SK-N-SH (cell line): Measurements from ENCODE around the gene AMACR. TPM values are rescaled to one million over a fixed set of nuclear protein-coding genes. Genes with fewer than 3 reads are reported as not detected.

Source experiments
- CTCF ChIA-PET: fragments of 300-600, 350-600 bp; formaldehyde crosslinking; extraction: SDS; loops from one replicate; lab custom pipeline; 2021; lab: Yijun Ruan, JAX
- POLR2A ChIA-PET: fragments of 350-600 bp; sonication (Branson Sonifier 250); formaldehyde crosslinking; extraction: SDS; loops from one replicate; lab custom pipeline; 2020; ENCODE audit warnings: antibody characterized with exemption, inconsistent platforms; lab: Yijun Ruan, JAX
- DNase-seq: peaks from one replicate; pipeline ENCODE4 v3.0.0; 2012
- H2AFZ ChIP-seq: fragments of 200-600 bp; sonication (generic); 2 replicates; pipeline ENCODE4 v1.8.1; 2016; ENCODE audit warnings: antibody characterized with exemption, mild to moderate bottlenecking, low read depth
- H3F3A ChIP-seq: fragments of 200-600 bp; sonication (generic); replicated peaks from 2 replicates; pipeline ENCODE3; 2016; ENCODE audit warnings: antibody characterized with exemption, mild to moderate bottlenecking; ENCODE audit not compliant: insufficient read depth
- H3K27ac ChIP-seq, 2 experiments: fragments of 200-500 bp in 1 of 2; fragments of 200-600 bp in 1 of 2; sonication (Bioruptor generic) in 1 of 2; sonication (generic), shearing (Covaris generic) in 1 of 2; 2 replicates each; pipeline versions ENCODE4 v1.5.1 to v1.6.1; 2014 to 2016; ENCODE audit warnings: low read depth in 2 of 2, inconsistent platforms in 1 of 2, low read length in 1 of 2, mild to moderate bottlenecking in 1 of 2, mixed read lengths in 1 of 2
- H3K27me3 ChIP-seq: fragments of 200-600 bp; sonication (generic), shearing (Covaris generic); 2 replicates; pipeline ENCODE4 v1.6.1; 2016; ENCODE audit warnings: mixed run types; ENCODE audit not compliant: insufficient read depth
- H3K36me3 ChIP-seq, 2 experiments: fragments of 200-500 bp in 1 of 2; fragments of 200-600 bp in 1 of 2; sonication (Bioruptor generic) in 1 of 2; sonication (generic) in 1 of 2; replicated peaks in 1 of 2; 2 replicates each; pipeline versions ENCODE3 to v1.5.1; 2014 to 2016; ENCODE audit warnings: low read length in 1 of 2, mild to moderate bottlenecking in 1 of 2; ENCODE audit not compliant: insufficient read depth in 2 of 2, control insufficient read depth in 1 of 2
- H3K4me1 ChIP-seq, 2 experiments: fragments of 200-500 bp in 1 of 2; fragments of 200-600 bp in 1 of 2; sonication (Bioruptor generic) in 1 of 2; sonication (generic), shearing (Covaris generic) in 1 of 2; 2 replicates each; pipeline versions ENCODE4 v1.5.1 to v1.6.1; 2014 to 2016; ENCODE audit warnings: low read depth in 1 of 2, low read length in 1 of 2, mixed run types in 1 of 2; ENCODE audit not compliant: insufficient read depth in 2 of 2, control insufficient read depth in 1 of 2
- H3K4me2 ChIP-seq: fragments of 200-600 bp; sonication (generic), shearing (Covaris generic); 2 replicates; pipeline ENCODE4 v1.6.1; 2017; ENCODE audit warnings: mixed run types
- H3K4me3 ChIP-seq, 2 experiments: fragments of 200-500 bp in 1 of 2; fragments of 200-600 bp in 1 of 2; sonication (Bioruptor generic) in 1 of 2; sonication (generic), shearing (Covaris generic) in 1 of 2; 2 replicates each; pipeline versions ENCODE4 v1.5.1 to v1.8.1; 2014 to 2016; ENCODE audit warnings: low read depth in 2 of 2, inconsistent platforms in 1 of 2, low read length in 1 of 2, mild to moderate bottlenecking in 1 of 2, mixed read lengths in 1 of 2, moderate library complexity in 1 of 2
- H3K79me2 ChIP-seq: fragments of 200-600 bp; sonication (generic); 2 replicates; pipeline ENCODE4 v1.8.1; 2017; ENCODE audit warnings: mild to moderate bottlenecking; ENCODE audit not compliant: insufficient read depth
- H3K9ac ChIP-seq: fragments of 200-600 bp; sonication (generic); 2 replicates; pipeline ENCODE4 v1.6.1; 2017; ENCODE audit warnings: mixed run types
- H3K9me2 ChIP-seq: fragments of 200-600 bp; sonication (generic); 2 replicates; pipeline ENCODE4 v1.6.1; 2017; ENCODE audit warnings: mixed run types
- H3K9me3 ChIP-seq: fragments of 200-600 bp; sonication (generic); 2 replicates; pipeline ENCODE4 v1.6.1; 2017; ENCODE audit warnings: mixed run types, mild to moderate bottlenecking, moderate library complexity
- H4K20me1 ChIP-seq: fragments of 200-600 bp; sonication (generic); 2 replicates; pipeline ENCODE4 v1.6.1; 2017; ENCODE audit warnings: mild to moderate bottlenecking, mixed run types; ENCODE audit not compliant: insufficient read depth
- CHD2 ChIP-seq: fragments of 150-350 bp; IDR thresholded peaks from 2 replicates; pipeline ENCODE4 v1.6.1; 2018; ENCODE audit warnings: low read length; ENCODE audit not compliant: partially characterized antibody
- EP300 ChIP-seq, 2 experiments: IDR thresholded peaks; 2 replicates each; pipeline versions ENCODE4 v1.4.0 to v1.6.1; 2012; ENCODE audit warnings: borderline replicate concordance in 1 of 2, low read depth in 1 of 2, low read length in 1 of 2
- FOSL2 ChIP-seq: IDR thresholded peaks from 2 replicates; pipeline ENCODE4 v1.4.0; 2012; ENCODE audit warnings: low read depth, mild to moderate bottlenecking, moderate library complexity, borderline replicate concordance
- FOXM1 ChIP-seq: IDR thresholded peaks from 2 replicates; pipeline ENCODE4 v1.4.0; 2012; ENCODE audit warnings: low read depth, mild to moderate bottlenecking
- GABPA ChIP-seq: IDR thresholded peaks from 2 replicates; pipeline ENCODE4 v1.4.0; 2012; ENCODE audit warnings: low read depth, mild to moderate bottlenecking
- RAD21 ChIP-seq: IDR thresholded peaks from 2 replicates; pipeline ENCODE4 v1.6.1; 2012; ENCODE audit warnings: mild to moderate bottlenecking, low read length
- REST ChIP-seq: IDR thresholded peaks from 2 replicates; pipeline ENCODE4 v1.6.1; 2012; ENCODE audit warnings: mild to moderate bottlenecking, low read depth, low read length, moderate library complexity
- SIN3A ChIP-seq: IDR thresholded peaks from 2 replicates; pipeline ENCODE4 v1.6.1; 2012; ENCODE audit warnings: low read depth, mild to moderate bottlenecking, low read length, moderate library complexity, borderline replicate concordance
- SMC3 ChIP-seq: IDR thresholded peaks from 2 replicates; pipeline ENCODE4 v1.6.1; 2012; ENCODE audit warnings: low read depth, low read length, improper control_type of control experiment
- TEAD4 ChIP-seq: IDR thresholded peaks from 2 replicates; pipeline ENCODE4 v1.4.0; 2012; ENCODE audit warnings: mild to moderate bottlenecking, borderline replicate concordance; ENCODE audit not compliant: insufficient read depth
- WGBS: methylation state at CpG from one replicate; pipeline ENCODE4 v1.1.6; 2017; ENCODE audit warnings: low lambda C conversion rate; 5-methylcytosine and 5-hydroxymethylcytosine counted together
- polyA plus RNA-seq, 3 experiments: library from polyadenylated mRNA; depleted of rRNA; stranded (reverse); fragments of >200 nt; gene quantifications; 2 replicates each; pipeline ENCODE4 v1.2.3, GENCODE V29; 2012

Gene AMACR
- polyA plus RNA-seq, 1 of the 3 experiments (the other 2 are of a cell fraction) = 11.8 TPM

DNA sequence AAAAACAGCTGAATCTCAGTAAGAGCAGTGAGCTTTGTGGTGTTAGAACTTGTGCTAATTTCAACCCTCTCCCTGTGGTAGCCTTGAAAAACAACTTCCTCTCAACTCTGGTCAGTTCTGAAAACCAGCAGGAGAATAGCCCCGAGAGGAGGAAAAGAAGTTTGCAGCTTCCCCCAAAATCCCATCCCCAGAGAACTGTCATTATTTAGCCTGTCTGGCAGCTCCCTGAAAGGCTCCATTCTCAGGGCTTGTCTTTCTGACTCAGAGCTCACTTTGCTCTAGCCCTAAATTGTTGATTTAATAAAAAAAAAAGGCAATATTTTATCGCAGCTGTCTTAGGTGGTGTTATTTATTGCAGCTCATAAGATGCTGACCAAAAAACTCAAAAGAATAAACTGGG, 12.0 kb downstream of the AMACR start (continued):
- no peak for TF ChIP-seq REST
- no peak for TF ChIP-seq GABPA

GRCh38 chr5:33994845-33995244, 13.0 kb downstream of the AMACR start:
- H3K9me3 ChIP-seq = no peaks in the 10 kb centered on the region
- H3K27ac ChIP-seq = no peak overlapping the region
- CTCF ChIA-PET = no interaction called here
- no peaks in the 10 kb centered on the region for H3K27me3 ChIP-seq
- H3K4me1 ChIP-seq = peaks cover 4 to 5% of the 10 kb centered on the region in 2 experiments; a peak in 2 of 4 replicates
- H2AFZ ChIP-seq = no peak overlapping the region
- H3K4me2 ChIP-seq = no peak overlapping the region
- POLR2A ChIA-PET = no interaction called here
- no peaks in the 10 kb centered on the region for H4K20me1 ChIP-seq
- no peak overlapping the region for H3K9ac ChIP-seq
- TF ChIP-seq SMC3 = no peak
- no peak for TF ChIP-seq FOXM1
- no peak for TF ChIP-seq FOSL2
- no peak for TF ChIP-seq SIN3A
- TF ChIP-seq REST = no peak
- TF ChIP-seq TEAD4 = no peak
- peak; percentile 36 for TF ChIP-seq RAD21
- TF ChIP-seq CHD2 = no peak
- no peak for TF ChIP-seq EP300 (IDR thresholded peaks at IDR 0.05; ENCODE audit: borderline replicate concordance in 1 of 2, low read depth in 1 of 2, low read length in 1 of 2)
- H3K9me2 ChIP-seq = no peaks in the 10 kb centered on the region
- H3K79me2 ChIP-seq = no peaks in the 10 kb centered on the region
- peaks cover 4% of the 10 kb centered on the region for H3F3A ChIP-seq
- H3K36me3 ChIP-seq = peaks cover 7 to 25% of the 10 kb centered on the region in 2 experiments
- 75% methylated on average over 1 of the region's 1 CpG for WGBS
- DNase-seq = no peak
- H3K4me3 ChIP-seq = no peak overlapping the region
